GM23338 (cell line): Measurements from ENCODE around the gene GRB14.

Experiments used
- CTCF ChIP-seq, 2 experiments: fragments of 200-600 bp in 1 of 2; sonication (generic) in 1 of 2; conservative IDR thresholded peaks; 2 replicates each; pipeline versions ENCODE4 v1.5.1 to v1.6.1; 2016 to 2017; ENCODE audit warnings: antibody characterized with exemption in 2 of 2, low read depth in 2 of 2, mild to moderate bottlenecking in 2 of 2, moderate library complexity in 1 of 2
- ETS1 ChIP-seq: IDR thresholded peaks from 2 replicates; pipeline ENCODE4 v1.6.1; 2016; ENCODE audit warnings: antibody characterized with exemption
- EZH2 ChIP-seq: fragments of 200-600 bp; sonication (generic); IDR thresholded peaks from one replicate; pipeline ENCODE4 v1.8.0; 2017; ENCODE audit warnings: antibody characterized with exemption, mild to moderate bottlenecking, low read depth; ENCODE audit not compliant: unreplicated experiment
- NANOG ChIP-seq: IDR thresholded peaks from 2 replicates; pipeline ENCODE4 v1.6.1; 2016; ENCODE audit warnings: antibody characterized with exemption, borderline replicate concordance
- POLR2AphosphoS5 ChIP-seq: IDR thresholded peaks from 2 replicates; pipeline ENCODE4 v1.6.1; 2016; ENCODE audit warnings: antibody characterized with exemption, low read depth
- REST ChIP-seq: IDR thresholded peaks from one replicate; pipeline ENCODE4 v1.6.1; 2018; ENCODE audit warnings: antibody characterized with exemption; ENCODE audit not compliant: unreplicated experiment

GRCh38 chr2:164458792-164459191 lies 162.5 kb downstream of the GRB14 start:
- no peak for TF ChIP-seq CTCF (conservative IDR thresholded peaks at IDR 0.05; ENCODE audit: low read depth in 2 of 2)
- TF ChIP-seq EZH2 = no peak
- no peak for TF ChIP-seq ETS1
- no peak; the same call in 1 of the 2 replicates for TF ChIP-seq NANOG
- no peak for TF ChIP-seq REST
- no peak for TF ChIP-seq POLR2AphosphoS5
